Right lobe of liver (tissue), 6 donors: ENCODE data around the gene ZNF202. TPM values are rescaled to one million over a fixed set of nuclear protein-coding genes. Genes with fewer than 3 reads are reported as not detected.
"Not testable (repeated sequence)": the region's sequence is repeated elsewhere in the genome, so short reads cannot be mapped to it uniquely, and the experiment has no call there.

ENCODE experiments used
- ATAC-seq, 4 donors: fragments of 200-7000 bp; cut with Tn5 transposase; one replicate each; pipeline ENCODE4 v1.9.1; 2020; ENCODE audit warnings: mild to moderate bottlenecking in 4 of 4, moderate library complexity in 4 of 4
- DNase-seq, 3 donors: peaks; one replicate each; pipeline ENCODE4 v3.0.0-alpha.2; 2020
- H3K27ac ChIP-seq, 3 donors: fragments of 200-600 bp; one replicate each; pipeline ENCODE4 v1.8.0; 2022
- H3K27me3 ChIP-seq, 2 donors: fragments of 200-600 bp; one replicate each; pipeline ENCODE4 v1.8.0; 2022
- H3K36me3 ChIP-seq, 4 donors: fragments of 200-600 bp; sonication (generic) in 1 of 4; one replicate each; pipeline versions ENCODE4 v1.5.1 to v1.8.0; 2017 to 2022; ENCODE audit warnings: control low read depth in 1 of 4
- H3K4me1 ChIP-seq, 4 donors: fragments of 200-600 bp; sonication (generic) in 1 of 4; one replicate each; pipeline versions ENCODE4 v1.5.1 to v1.8.0; 2017 to 2022; ENCODE audit warnings: control low read depth in 1 of 4
- H3K4me3 ChIP-seq, 3 donors: fragments of 200-600 bp; one replicate each; pipeline ENCODE4 v1.8.0; 2022
- H3K9me3 ChIP-seq, 4 donors: fragments of 200-600 bp; sonication (generic) in 1 of 4; one replicate each; pipeline versions ENCODE4 v1.5.1 to v1.8.0; 2017 to 2022; ENCODE audit warnings: control low read depth in 1 of 4
- CTCF ChIP-seq, 4 donors: fragments of 200-600 bp in 3 of 4; fragments of 450-650 bp in 1 of 4; IDR thresholded peaks; one replicate each; pipeline versions ENCODE4 v1.5.1 to v1.8.0; 2016 to 2022; ENCODE audit warnings: antibody characterized with exemption in 4 of 4, mild to moderate bottlenecking in 2 of 4
- POLR2A ChIP-seq: fragments of 450-650 bp; IDR thresholded peaks from one replicate; pipeline ENCODE4 v1.6.1; 2017; ENCODE audit warnings: antibody characterized with exemption, mild to moderate bottlenecking
- WGBS: methylation state at CpG from one replicate; pipeline ENCODE4 v1.1.6; 2018; ENCODE audit warnings: low coverage, low lambda C conversion rate; ENCODE audit not compliant: insufficient coverage; ENCODE audit errors: missing lambda C conversion rate; 5-methylcytosine and 5-hydroxymethylcytosine counted together
- intact Hi-C, 2 donors: fragments of 100-400 bp; cut with DNase I; formaldehyde crosslinking; loops; one replicate each; pipeline versions ENCODE4 v1.11.2 to v1.14.1; 2022
- total RNA-seq, 6 experiments: library from RNA; depleted of rRNA in 2 of 6; stranded (reverse); fragments of >200 nt in 2 of 6; fragmentation: NEBNext Ultra II Directional in 3 of 6; extraction: Animal tissue kit (Norgen Biotek cat#: 25700) in 3 of 6; gene quantifications; one replicate each; pipeline versions ENCODE4 v1.1.0 to v1.2.4, GENCODE V29; 2016 to 2023
- donor health status: DM: no; HTN: yes; CAD: no.
- donor health status: DM: no; HTN: no; CAD: no.
- donor health status: DM: no; HTN: no; CAD: no.
- donor health status: DM: no; HTN: yes; CAD: no.
- donor health status: DM: no; HTN: yes; CAD: no.

ZNF202 gene
- total RNA-seq, 6 experiments from 2014 or later = 2.0 to 4.0 (median 2.7) TPM

DNA sequence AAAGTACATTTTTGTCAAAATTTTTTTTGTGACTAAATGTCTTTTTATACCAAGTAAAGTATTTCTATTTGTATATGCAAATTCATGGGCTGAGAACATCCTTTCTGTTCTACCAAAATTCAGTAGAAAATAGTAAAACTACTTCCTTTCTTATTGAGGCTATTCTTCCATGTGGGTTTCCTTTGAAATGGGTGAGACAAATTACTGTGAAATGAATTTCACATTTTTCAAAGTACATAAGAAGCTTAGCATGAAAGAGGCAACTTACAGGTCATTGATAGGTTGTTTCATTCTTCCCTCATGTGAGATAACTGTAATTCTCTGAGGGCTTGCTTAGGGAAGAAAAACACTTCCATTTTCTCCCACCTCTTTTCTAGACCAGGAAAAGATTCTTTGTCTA is 13.9 kb upstream of the ZNF202 start:
- no peaks in the 10 kb centered on the region for H3K9me3 ChIP-seq
- DNase-seq (no peak), ATAC-seq (no peak)
- no peaks in the 10 kb centered on the region for H3K4me1 ChIP-seq
- TF ChIP-seq CTCF (IDR thresholded peaks at IDR 0.05) = no peak
- TF ChIP-seq POLR2A = no peak
- H3K27ac ChIP-seq = no peak overlapping the region
- H3K27me3 ChIP-seq = no peaks in the 10 kb centered on the region
- H3K4me3 ChIP-seq = no peak overlapping the region
- intact Hi-C loops = no loop called here
- no peaks in the 10 kb centered on the region for H3K36me3 ChIP-seq

DNA sequence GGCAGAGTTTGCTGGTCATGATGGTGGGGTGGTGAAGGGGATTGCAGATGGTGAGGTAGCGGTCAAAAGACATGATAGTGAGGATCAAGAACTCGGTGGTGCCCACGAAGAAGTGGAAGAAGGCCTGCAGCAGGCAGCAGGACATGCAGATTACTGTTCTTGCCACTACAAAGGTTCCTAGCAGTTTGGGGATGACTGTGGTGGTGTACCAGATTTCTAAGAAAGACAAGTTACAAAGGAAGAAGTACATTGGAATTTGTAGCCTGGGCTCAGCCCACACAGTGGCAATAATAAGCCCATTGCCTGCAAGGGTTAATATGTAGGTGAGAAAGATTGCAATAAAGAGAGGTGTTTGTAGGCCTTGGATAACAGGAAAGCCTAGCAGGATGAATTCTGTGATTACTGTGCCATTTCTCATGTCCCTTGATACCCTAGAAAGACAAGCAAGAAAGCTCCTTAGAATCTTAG is 12.7 kb upstream of the ZNF202 start, which contains the start of gene OR6X1:
TSS of gene OR6X1 (minus strand) at position 418 of the 468 bp plus-strand sequence. CDS start at position 418, 0 bp downstream.
- ATAC-seq = no peak
- 84% methylated on average over 3 of the region's 3 CpGs for WGBS
- Histone ChIP-seq H3K4me1 (no peaks in the 10 kb centered on the region), H3K27me3 (no peaks in the 10 kb centered on the region), H3K27ac (no peak within 1 kb of the TSS), H3K36me3 (no peaks in the 10 kb centered on the region), H3K4me3 (no peak within 1 kb of the TSS), H3K9me3 (no peaks in the 10 kb centered on the region)
- intact Hi-C loops = no loop called here
- no peak for DNase-seq
- TF ChIP-seq POLR2A (no peak), CTCF (IDR thresholded peaks at IDR 0.05) (no peak)

- no peaks in the 10 kb centered on the region for H3K36me3 ChIP-seq
- H3K4me1 ChIP-seq = no peaks in the 10 kb centered on the region
- DNase-seq (no peak), ATAC-seq (no peak)
- no peak overlapping the region for H3K27ac ChIP-seq
- no peaks in the 10 kb centered on the region for H3K27me3 ChIP-seq
- intact Hi-C loops = no loop called here
- TF ChIP-seq POLR2A (no peak), CTCF (IDR thresholded peaks at IDR 0.05) (no peak)
- no peaks in the 10 kb centered on the region for H3K9me3 ChIP-seq
- no peak overlapping the region for H3K4me3 ChIP-seq
Measured at GRCh38 chr11:123753110-123753509, 11.7 kb upstream of the ZNF202 start.

- TF ChIP-seq POLR2A (no peak), CTCF (IDR thresholded peaks at IDR 0.05) (no peak)
- Histone ChIP-seq H3K4me1 (no peaks in the 10 kb centered on the region), H3K9me3 (no peaks in the 10 kb centered on the region), H3K27ac (no peak overlapping the region), H3K4me3 (no peak overlapping the region), H3K36me3 (no peaks in the 10 kb centered on the region), H3K27me3 (no peaks in the 10 kb centered on the region)
- intact Hi-C loops = no loop called here
- DNase-seq (no peak), ATAC-seq (no peak)
- WGBS = 54% methylated on average over 1 of the region's 1 CpG
Measured at GRCh38 chr11:123751781-123752180, 10.3 kb upstream of the ZNF202 start.

DNA sequence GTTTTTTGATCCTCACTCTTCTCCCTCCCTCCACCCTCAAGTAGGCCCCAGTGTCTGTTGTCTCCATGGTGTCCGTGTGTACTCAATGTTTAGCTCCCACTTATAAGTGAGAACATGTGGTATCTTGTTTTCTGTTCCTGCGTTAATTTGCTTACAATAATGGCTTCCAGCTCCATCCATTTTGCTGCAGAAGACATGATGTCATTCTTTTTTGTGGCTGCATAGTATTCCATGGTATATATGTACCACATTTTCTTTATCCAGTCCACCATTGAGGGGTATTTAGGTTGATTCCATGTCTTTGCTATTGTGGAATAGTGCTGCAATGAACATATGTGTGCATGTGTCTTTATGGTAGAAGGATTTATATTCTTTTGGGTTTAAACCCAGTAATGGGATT is 6.9 kb upstream of the ZNF202 start:
- ATAC-seq, H3K9me3 ChIP-seq, DNase-seq, H3K27me3 ChIP-seq, H3K36me3 ChIP-seq, H3K4me3 ChIP-seq, H3K4me1 ChIP-seq, intact Hi-C loops, H3K27ac ChIP-seq: not testable (repeated sequence)
- 71% methylated on average over 2 of the region's 2 CpGs for WGBS
